ENCODE results near the gene BCAP31.

DNA sequence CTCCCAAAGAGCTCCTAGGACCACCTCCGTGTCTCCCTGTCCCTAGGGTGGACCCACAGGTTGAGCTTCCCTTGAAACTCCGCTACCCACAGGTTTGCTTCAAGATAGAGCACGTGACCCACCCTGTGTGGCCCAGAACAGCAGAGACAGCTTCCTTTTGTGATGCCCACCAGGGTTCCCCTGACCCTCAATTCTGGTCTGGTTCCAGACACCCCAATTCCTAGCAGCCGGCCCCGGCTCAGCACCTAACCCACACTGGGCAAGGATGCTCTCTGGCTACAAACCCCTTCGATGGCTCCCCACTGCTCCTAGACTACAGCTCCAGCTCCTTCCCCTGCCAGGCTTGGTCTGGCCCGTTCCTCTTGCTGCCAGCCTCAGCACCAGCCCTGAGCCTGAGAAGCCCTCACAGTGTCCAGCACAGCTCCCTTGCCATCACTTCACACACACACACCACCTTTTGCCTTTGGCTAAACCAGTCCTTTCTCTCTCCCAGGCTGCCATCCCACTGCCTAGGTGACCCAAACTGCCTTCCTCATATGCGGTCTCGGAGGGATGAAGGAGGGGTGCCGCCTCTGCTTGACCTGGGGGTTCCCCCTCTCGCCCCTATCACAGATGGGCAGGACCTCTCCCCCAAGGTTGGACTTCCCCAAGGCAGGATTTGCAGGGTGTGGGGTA is 56.8 kb downstream of the BCAP31 start:
- TF ChIP-seq CTCF (IDR thresholded peaks at IDR 0.05; ENCODE audit: insufficient read depth, low read depth, low read length): no peak
- no peak for TF ChIP-seq EZH2 (IDR thresholded peaks at IDR 0.05; ENCODE audit: insufficient read depth, low read length)

All from astrocyte (in vitro differentiated cells and primary cell).